ENCODE results near the gene MTG2.

Gene MTG2

DNA sequence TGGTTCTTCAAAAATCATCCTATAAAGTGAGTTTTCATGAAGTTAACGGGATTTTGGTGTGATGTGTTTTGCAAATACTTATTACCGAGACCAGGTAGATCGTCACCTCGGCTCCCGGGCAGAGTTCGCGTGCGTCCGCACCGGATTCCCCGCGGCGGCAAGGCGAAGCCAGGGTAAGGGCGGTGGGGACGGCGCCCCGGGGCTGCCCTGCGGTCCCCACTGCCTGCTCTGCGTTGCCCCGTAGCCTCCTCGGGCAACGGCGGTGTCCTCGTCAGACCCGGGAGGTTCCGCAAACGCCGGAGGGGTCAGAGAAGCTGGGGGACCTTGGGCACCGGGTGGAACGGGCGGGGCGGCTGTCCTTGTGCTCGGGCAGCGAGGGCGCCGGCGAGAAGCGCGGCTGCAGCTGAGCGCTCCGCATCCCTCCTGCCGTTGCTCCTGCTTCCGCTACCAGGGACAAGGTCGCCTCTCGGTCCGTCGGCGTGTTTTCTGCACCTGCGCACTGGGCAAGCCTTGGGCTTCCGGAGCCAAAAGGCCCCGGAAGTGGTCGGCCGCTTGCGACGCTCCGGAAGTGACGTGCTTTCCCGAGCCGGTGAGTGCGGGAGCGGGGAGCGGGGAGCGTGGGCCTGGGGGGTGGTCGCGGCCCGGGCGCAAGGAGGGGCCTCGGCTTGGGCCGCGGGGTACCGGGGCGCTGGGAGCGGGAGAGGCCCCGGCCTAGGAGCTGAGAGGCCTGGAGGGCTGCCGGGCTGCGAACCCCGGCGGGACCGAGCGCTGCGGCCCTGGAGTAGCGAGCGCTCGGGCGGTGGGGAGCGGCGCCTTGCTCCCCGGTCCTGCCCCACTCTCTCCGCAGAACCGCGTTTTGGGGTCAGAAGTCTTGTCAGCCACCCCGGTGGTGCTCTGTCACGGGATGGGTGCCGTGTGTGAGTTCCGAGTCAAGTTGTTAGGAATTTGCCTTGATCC is at the start of gene MTG2:
Gene MTG2 (plus strand): TSS at position 560 of the 957 bp plus-strand sequence. CDS start 10,393 bp downstream, outside the sequence.
- Histone ChIP-seq H3K9me3 (ENCODE audit: control insufficient read depth, insufficient read depth, low read length) (no peaks in the 10 kb centered on the region), H3K4me1 (ENCODE audit: control insufficient read depth, insufficient read depth, low read length) (peaks cover 6% of the 10 kb centered on the region), H3K9ac (ENCODE audit: low read depth, low read length) (peak within 1 kb of the TSS; percentile 94), H3K27me3 (ENCODE audit: control insufficient read depth, insufficient read depth, low read length) (no peaks in the 10 kb centered on the region), H3K27ac (ENCODE audit: low read depth, low read length) (peak within 1 kb of the TSS; percentile 98), H3K36me3 (ENCODE audit: control insufficient read depth, insufficient read depth, low read length) (peaks cover 21% of the 10 kb centered on the region), H3K4me3 (ENCODE audit: low read depth, low read length) (peak within 1 kb of the TSS; percentile 90)

DNA sequence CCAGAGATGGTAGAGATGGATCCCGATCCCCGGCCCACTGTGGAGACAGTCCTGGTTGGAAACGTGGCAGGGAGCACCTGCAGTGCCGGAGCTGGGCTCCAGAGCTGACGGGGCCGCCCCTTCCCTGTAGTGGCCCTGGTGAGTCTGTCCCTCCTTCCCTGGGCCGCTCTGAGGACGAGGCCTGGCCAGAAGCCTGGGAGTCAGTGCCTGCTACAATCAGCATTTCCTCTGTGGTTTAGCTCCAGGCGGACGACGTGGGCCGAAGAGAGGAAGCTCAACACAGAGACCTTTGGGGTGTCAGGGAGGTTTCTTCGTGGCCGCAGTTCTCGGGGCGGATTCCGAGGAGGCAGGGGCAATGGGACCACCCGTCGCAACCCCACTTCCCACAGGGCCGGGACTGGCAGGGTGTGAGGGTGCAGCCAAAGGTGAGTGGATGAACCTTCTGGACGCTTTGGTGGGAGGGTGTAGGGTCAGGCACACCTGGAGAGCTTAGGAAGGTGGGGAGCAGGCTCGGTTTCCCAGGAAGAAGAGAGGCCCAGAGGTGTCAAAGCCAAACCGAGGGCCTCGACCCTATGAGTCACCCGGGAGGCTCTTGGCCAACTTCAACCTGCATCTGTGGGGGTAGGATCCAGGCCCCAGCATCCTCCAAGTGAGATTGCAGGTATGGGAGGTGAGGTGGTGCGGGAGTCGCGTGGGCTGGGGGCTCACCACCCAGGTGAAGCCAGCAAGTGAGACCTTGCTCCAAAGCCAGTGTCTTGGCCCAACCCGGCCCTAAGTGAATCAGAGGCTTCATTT is 49.6 kb upstream of the MTG2 start:
- Histone ChIP-seq H3K9me3 (ENCODE audit: control insufficient read depth, insufficient read depth, low read length) (no peaks in the 10 kb centered on the region), H3K4me1 (ENCODE audit: control insufficient read depth, insufficient read depth, low read length) (no peaks in the 10 kb centered on the region), H3K27ac (ENCODE audit: low read depth, low read length) (no peak overlapping the region), H3K9ac (ENCODE audit: low read depth, low read length) (no peak overlapping the region), H3K36me3 (ENCODE audit: control insufficient read depth, insufficient read depth, low read length) (peaks cover 98% of the 10 kb centered on the region), H3K4me3 (ENCODE audit: low read depth, low read length) (no peak overlapping the region), H3K27me3 (ENCODE audit: control insufficient read depth, insufficient read depth, low read length) (no peaks in the 10 kb centered on the region)

- no peak overlapping the region for H3K4me3 ChIP-seq (ENCODE audit: low read depth, low read length)
- no peak overlapping the region for H3K27ac ChIP-seq (ENCODE audit: low read depth, low read length)
- H3K9ac ChIP-seq (ENCODE audit: low read depth, low read length): no peak overlapping the region
- peaks cover 98% of the 10 kb centered on the region for H3K36me3 ChIP-seq (ENCODE audit: control insufficient read depth, insufficient read depth, low read length)
- H3K4me1 ChIP-seq (ENCODE audit: control insufficient read depth, insufficient read depth, low read length): no peaks in the 10 kb centered on the region
- no peaks in the 10 kb centered on the region for H3K9me3 ChIP-seq (ENCODE audit: control insufficient read depth, insufficient read depth, low read length)
- H3K27me3 ChIP-seq (ENCODE audit: control insufficient read depth, insufficient read depth, low read length): no peaks in the 10 kb centered on the region
Measured at GRCh38 chr20:62133864-62134263, 49.0 kb upstream of the MTG2 start.

DNA sequence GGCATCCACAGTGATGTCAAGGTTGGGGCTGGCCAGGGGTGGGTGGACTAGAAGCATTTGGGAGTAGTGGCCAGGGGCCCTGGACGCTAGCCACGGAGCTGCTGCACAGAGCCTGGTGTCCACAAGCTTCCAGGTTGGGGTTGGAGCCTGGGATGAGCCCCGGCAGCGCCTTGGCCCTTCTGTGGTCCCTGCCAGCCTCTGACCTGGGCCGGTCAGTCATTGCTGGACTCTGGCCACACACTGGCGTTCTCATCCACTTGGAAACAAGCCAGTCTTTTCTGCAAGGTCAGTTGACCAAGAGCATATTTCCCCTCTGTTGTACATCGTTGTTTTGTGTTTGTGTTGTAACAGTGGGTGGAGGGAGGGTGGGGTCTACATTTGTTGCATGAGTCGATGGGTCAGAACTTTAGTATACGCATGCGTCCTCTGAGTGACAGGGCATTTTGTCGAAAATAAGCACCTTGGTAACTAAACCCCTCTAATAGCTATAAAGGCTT is 48.0 kb upstream of the MTG2 start:
- no peak overlapping the region for H3K4me3 ChIP-seq (ENCODE audit: low read depth, low read length)
- peaks cover 98% of the 10 kb centered on the region for H3K36me3 ChIP-seq (ENCODE audit: control insufficient read depth, insufficient read depth, low read length)
- no peak overlapping the region for H3K9ac ChIP-seq (ENCODE audit: low read depth, low read length)
- H3K27ac ChIP-seq (ENCODE audit: low read depth, low read length): no peak overlapping the region
- H3K27me3 ChIP-seq (ENCODE audit: control insufficient read depth, insufficient read depth, low read length): no peaks in the 10 kb centered on the region
- H3K9me3 ChIP-seq (ENCODE audit: control insufficient read depth, insufficient read depth, low read length): no peaks in the 10 kb centered on the region
- no peaks in the 10 kb centered on the region for H3K4me1 ChIP-seq (ENCODE audit: control insufficient read depth, insufficient read depth, low read length)

- H3K27me3 ChIP-seq (ENCODE audit: control insufficient read depth, insufficient read depth, low read length): no peaks in the 10 kb centered on the region
- H3K4me1 ChIP-seq (ENCODE audit: control insufficient read depth, insufficient read depth, low read length): no peaks in the 10 kb centered on the region
- H3K36me3 ChIP-seq (ENCODE audit: control insufficient read depth, insufficient read depth, low read length): peaks cover 98% of the 10 kb centered on the region
- no peaks in the 10 kb centered on the region for H3K9me3 ChIP-seq (ENCODE audit: control insufficient read depth, insufficient read depth, low read length)
- no peak overlapping the region for H3K9ac ChIP-seq (ENCODE audit: low read depth, low read length)
- no peak overlapping the region for H3K4me3 ChIP-seq (ENCODE audit: low read depth, low read length)
- H3K27ac ChIP-seq (ENCODE audit: low read depth, low read length): no peak overlapping the region
Measured at GRCh38 chr20:62135573-62136266, 47.1 kb upstream of the MTG2 start.

DNA sequence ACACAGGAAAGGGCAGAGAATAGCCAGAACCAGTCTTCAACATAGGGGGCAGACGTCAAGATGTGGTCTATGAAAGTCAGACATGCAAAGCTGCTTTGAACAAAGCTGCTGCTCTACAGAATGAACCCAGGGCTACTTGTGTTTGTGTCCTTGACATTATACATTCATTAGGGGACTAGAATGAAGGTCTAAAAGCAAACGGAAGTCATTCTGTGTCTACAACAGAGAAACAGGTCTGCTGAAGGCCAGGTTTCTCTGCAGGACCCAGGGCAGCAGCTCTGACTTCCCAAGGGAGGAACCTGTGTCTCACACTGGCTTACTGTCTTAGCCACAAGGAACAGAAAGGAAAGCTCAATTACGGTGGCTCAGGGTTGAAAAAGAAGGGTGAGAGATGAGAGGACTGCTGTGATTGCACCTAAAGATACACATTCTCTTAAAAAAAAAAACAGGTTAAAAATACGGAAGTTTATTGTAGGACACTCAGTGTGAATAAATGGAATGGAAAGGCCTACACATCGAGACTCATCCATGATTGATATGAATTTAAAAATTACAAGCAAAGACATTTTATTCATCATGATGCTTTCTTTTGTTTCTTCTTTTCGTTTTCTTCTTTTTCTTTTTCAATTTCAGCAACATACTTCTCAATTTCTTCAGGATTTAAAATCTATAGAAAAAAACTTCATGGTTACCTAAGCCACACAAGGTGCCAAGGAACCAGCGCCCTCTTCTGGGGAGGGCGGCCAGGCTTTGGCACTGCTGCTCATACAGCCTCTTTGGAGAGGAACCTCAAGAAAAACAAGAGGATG is 46.3 kb upstream of the MTG2 start:
- H3K36me3 ChIP-seq (ENCODE audit: control insufficient read depth, insufficient read depth, low read length): peaks cover 96% of the 10 kb centered on the region
- H3K4me3 ChIP-seq (ENCODE audit: low read depth, low read length): no peak overlapping the region
- H3K9ac ChIP-seq (ENCODE audit: low read depth, low read length): no peak overlapping the region
- H3K27ac ChIP-seq (ENCODE audit: low read depth, low read length): no peak overlapping the region
- H3K27me3 ChIP-seq (ENCODE audit: control insufficient read depth, insufficient read depth, low read length): no peaks in the 10 kb centered on the region
- peaks cover 2% of the 10 kb centered on the region; the same call in 1 of the 2 replicates for H3K4me1 ChIP-seq (ENCODE audit: control insufficient read depth, insufficient read depth, low read length)
- no peaks in the 10 kb centered on the region for H3K9me3 ChIP-seq (ENCODE audit: control insufficient read depth, insufficient read depth, low read length)

GRCh38 chr20:62137092-62137384 is 45.8 kb upstream of the MTG2 start:
- Histone ChIP-seq H3K9ac (ENCODE audit: low read depth, low read length) (no peak overlapping the region), H3K4me3 (ENCODE audit: low read depth, low read length) (no peak overlapping the region), H3K9me3 (ENCODE audit: control insufficient read depth, insufficient read depth, low read length) (no peaks in the 10 kb centered on the region), H3K27me3 (ENCODE audit: control insufficient read depth, insufficient read depth, low read length) (no peaks in the 10 kb centered on the region), H3K36me3 (ENCODE audit: control insufficient read depth, insufficient read depth, low read length) (peaks cover 92% of the 10 kb centered on the region), H3K27ac (ENCODE audit: low read depth, low read length) (no peak overlapping the region), H3K4me1 (ENCODE audit: control insufficient read depth, insufficient read depth, low read length) (peaks cover 7% of the 10 kb centered on the region; the same call in 1 of the 2 replicates)

GRCh38 chr20:62137478-62138203 is 45.2 kb upstream of the MTG2 start:
- H3K36me3 ChIP-seq (ENCODE audit: control insufficient read depth, insufficient read depth, low read length): peaks cover 86% of the 10 kb centered on the region
- H3K9me3 ChIP-seq (ENCODE audit: control insufficient read depth, insufficient read depth, low read length): no peaks in the 10 kb centered on the region
- H3K9ac ChIP-seq (ENCODE audit: low read depth, low read length): no peak overlapping the region
- no peak overlapping the region for H3K4me3 ChIP-seq (ENCODE audit: low read depth, low read length)
- H3K27ac ChIP-seq (ENCODE audit: low read depth, low read length): no peak overlapping the region
- no peaks in the 10 kb centered on the region for H3K27me3 ChIP-seq (ENCODE audit: control insufficient read depth, insufficient read depth, low read length)
- peaks cover 7% of the 10 kb centered on the region; the same call in 1 of the 2 replicates for H3K4me1 ChIP-seq (ENCODE audit: control insufficient read depth, insufficient read depth, low read length)

DNA sequence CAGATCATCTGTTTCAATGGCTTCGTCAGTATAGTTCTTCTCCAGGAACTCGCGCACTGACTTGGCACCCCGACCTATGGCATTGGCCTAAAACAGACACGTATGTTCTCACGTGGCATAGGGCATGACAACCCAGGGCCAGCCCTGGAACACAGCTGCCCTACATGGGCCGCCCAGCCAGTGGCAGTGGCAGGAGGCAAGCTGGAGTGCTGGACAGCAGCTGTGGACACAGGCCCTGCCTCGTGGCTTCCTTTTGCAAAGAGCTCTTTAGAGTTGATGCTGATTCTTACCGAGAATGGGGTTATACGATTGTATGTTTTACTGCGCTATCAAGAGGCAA is 44.7 kb upstream of the MTG2 start:
- Histone ChIP-seq H3K9me3 (ENCODE audit: control insufficient read depth, insufficient read depth, low read length) (no peaks in the 10 kb centered on the region), H3K36me3 (ENCODE audit: control insufficient read depth, insufficient read depth, low read length) (peaks cover 81% of the 10 kb centered on the region), H3K27me3 (ENCODE audit: control insufficient read depth, insufficient read depth, low read length) (no peaks in the 10 kb centered on the region), H3K27ac (ENCODE audit: low read depth, low read length) (no peak overlapping the region), H3K4me1 (ENCODE audit: control insufficient read depth, insufficient read depth, low read length) (peaks cover 7% of the 10 kb centered on the region; the same call in 1 of the 2 replicates), H3K9ac (ENCODE audit: low read depth, low read length) (no peak overlapping the region), H3K4me3 (ENCODE audit: low read depth, low read length) (no peak overlapping the region)

GRCh38 chr20:62138912-62139311 is 43.9 kb upstream of the MTG2 start:
- peaks cover 74% of the 10 kb centered on the region for H3K36me3 ChIP-seq (ENCODE audit: control insufficient read depth, insufficient read depth, low read length)
- H3K4me3 ChIP-seq (ENCODE audit: low read depth, low read length): no peak overlapping the region
- H3K27ac ChIP-seq (ENCODE audit: low read depth, low read length): no peak overlapping the region

More at GRCh38 chr20:62138912-62139311, 43.9 kb upstream of the MTG2 start:
- H3K9me3 ChIP-seq (ENCODE audit: control insufficient read depth, insufficient read depth, low read length): no peaks in the 10 kb centered on the region
- peaks cover 7% of the 10 kb centered on the region; the same call in 1 of the 2 replicates for H3K4me1 ChIP-seq (ENCODE audit: control insufficient read depth, insufficient read depth, low read length)
- no peaks in the 10 kb centered on the region for H3K27me3 ChIP-seq (ENCODE audit: control insufficient read depth, insufficient read depth, low read length)
- no peak overlapping the region for H3K9ac ChIP-seq (ENCODE audit: low read depth, low read length)

Data from HUES48 (cell line).